HUDEP-2 (cell line): ENCODE results near the gene DNM3.

ENCODE experiments used
- DNase-seq, 76 experiments: peaks; one replicate each; lab custom pipeline; 2025; ENCODE audit not compliant: unreplicated experiment in 76 of 76; lab: John Stamatoyannopoulos, UW

DNM3 gene

GRCh38 chr1:171867236-171867635 lies 25.9 kb downstream of the DNM3 start:
- no peak for DNase-seq

GRCh38 chr1:171868217-171868803 lies 27.0 kb downstream of the DNM3 start:
- DNase-seq: no peak

DNA sequence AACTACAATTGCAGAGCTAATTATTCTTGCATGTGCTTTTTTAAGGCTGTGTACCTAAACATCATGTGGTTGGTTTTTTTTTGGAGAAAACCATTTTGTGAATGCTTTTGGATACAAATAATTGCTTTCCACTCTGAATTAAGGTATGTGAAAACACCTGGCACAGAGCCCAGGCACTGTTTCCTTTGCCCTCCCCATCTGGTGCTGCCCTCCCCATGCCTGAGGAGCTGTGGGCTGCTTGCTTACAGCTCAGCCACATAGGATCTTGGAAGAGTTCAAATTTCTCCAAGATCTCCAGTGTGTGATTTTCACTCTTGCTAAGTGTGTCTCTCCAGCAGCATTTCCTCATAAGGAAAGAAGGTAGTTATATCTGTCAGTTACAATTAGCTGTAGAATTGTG lies 27.8 kb downstream of the DNM3 start:
- DNase-seq: no peak

GRCh38 chr1:171871848-171872247 lies 30.6 kb downstream of the DNM3 start:
- no peak for DNase-seq

- no peak for DNase-seq
Observed at GRCh38 chr1:171872430-171872829, 31.1 kb downstream of the DNM3 start.

DNA sequence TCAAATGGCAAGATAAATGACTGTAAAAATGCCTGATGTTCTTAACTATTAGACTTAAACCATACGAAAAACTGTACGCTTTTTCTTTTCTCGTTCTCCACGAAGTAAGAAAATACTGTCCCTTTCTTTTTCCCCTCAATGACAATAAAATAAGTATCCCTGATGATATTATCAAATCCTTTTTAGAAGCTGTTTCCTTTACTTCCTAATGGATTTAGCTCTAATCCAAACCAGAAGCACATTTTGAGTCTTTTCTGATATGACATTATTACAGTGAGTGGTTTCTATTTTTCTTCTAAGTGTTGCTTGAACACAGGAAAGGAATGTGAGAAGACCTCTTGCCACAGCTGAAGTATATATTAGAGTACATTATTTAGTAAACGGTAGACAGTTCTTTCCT lies 32.4 kb downstream of the DNM3 start:
- no peak for DNase-seq

- no peak for DNase-seq
Observed at GRCh38 chr1:171877701-171878100, 36.4 kb downstream of the DNM3 start.

DNA sequence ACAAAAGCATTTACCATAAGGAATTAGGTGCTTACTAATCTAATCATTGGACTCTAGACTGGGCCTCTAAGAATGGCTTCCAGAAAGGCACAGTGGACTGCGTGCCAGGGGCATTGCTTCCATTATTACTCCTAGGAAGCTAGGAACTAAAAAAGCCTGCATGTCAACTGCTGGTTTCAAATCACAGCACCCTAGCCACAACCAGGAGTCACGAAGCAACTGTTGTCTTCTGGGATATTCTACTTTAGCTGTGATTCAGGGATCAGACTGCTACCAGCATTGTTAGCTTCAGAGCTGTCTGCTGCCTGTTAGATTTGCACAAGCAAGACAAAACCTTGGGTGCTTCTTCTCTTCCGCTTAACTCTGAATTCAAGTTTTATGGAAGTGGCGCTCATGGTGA lies 38.3 kb downstream of the DNM3 start:
- no peak for DNase-seq

- DNase-seq: peak in 10 of 76 experiments; percentile 2 to 29 (median 12)
Observed at GRCh38 chr1:171881442-171881841, 40.1 kb downstream of the DNM3 start.

GRCh38 chr1:171883849-171884248 lies 42.6 kb downstream of the DNM3 start:
- DNase-seq: no peak

DNA sequence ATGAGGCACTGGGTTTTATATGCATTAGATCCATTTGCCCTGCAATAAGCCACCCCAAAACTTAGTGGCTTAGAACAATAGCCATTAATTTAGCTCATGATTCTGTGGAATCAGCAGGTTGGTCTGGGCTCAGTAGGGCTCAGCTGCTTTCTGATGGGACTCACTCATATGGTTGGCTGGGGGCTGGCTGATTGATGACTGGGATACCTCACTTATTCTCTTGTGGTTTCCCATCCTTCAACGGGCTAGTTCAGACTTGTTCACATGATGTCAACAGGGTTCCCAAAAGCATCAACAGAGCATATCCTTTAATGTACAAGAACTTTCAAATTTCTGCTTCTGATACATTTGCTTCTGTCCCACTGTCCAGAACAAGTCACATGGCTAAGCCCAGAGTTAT lies 43.2 kb downstream of the DNM3 start:
- DNase-seq: no peak

DNA sequence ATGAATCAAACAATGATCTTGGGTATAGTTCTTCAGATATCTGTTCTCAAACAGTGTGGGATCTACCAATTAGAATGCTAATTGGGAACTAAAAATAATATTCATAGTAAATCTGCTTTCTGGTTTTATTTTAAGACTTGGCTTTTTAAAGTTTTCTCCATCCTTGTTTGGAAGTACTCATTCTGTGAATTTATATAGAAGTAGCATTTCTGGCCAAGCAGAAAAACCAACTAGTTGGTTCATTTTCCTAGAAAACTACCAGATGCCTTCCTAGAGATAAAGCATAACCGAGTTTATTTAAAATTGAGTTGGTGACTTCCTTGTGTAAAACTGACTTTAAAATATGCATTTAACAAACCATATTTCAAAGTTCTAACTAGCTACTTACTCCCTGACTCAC lies 48.8 kb downstream of the DNM3 start:
- DNase-seq: no peak

- no peak for DNase-seq
Observed at GRCh38 chr1:171896936-171897703, 55.8 kb downstream of the DNM3 start.

DNA sequence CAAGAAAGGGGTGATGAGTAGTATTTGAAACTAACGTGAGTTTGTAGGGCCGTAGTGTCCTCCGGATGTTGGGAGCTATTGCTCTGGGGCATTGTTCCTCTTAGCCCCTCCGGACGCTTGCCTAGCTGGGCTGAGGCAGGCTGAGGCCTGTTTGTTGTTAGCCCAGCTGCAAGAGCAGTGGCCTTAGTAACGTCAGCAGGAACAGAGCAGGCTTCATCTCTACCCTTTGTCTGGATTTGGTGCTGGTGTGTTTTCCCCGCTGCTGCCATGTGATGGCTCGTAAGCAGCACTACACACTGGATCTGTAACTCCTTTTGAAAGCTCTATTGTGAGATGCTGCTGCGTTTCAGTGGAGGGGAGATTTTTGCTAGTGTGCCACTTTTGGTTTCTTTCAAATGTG lies 57.6 kb downstream of the DNM3 start:
- no peak for DNase-seq

DNA sequence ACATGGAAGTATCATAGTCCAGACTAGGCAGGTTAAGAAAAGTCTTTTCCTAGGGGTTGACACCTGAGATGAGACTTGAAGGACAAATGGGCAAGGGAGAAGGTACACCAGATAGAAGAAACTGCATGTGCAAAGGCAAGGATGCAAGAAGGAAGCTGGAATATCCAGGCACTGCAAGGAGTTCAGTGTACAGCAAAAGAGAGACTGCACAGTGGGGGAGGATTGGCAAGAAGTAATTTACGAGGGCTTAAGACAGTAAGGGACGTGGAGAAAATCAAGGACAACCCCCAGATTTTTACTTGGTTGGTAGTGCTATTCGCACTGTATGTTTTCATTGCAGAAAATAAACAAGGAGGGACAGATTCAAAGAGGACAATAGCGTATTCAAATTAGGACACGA lies 58.5 kb downstream of the DNM3 start:
- DNase-seq: no peak

DNA sequence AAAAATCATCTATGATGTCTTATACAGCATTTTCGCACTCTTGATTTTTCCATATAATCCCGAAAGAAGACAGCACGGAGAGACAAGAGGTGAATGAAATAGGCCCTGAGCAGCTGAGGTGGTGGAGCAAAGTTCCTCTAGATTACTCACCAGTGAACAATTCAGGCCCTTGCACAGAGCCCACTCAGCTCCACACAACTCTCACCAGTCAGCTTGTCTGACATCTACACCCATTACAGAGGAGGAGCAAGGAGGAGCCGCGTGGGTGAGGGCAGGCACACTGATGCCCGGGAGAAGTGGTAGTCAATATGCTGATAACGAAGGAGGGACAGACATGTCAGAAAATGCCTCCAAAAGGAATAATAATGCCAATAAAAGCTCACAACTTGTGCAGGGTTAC lies 59.9 kb downstream of the DNM3 start:
- DNase-seq: no peak

GRCh38 chr1:171902527-171902926 lies 61.2 kb downstream of the DNM3 start:
- DNase-seq: no peak

- DNase-seq: no peak
Observed at GRCh38 chr1:171904778-171905450, 63.6 kb downstream of the DNM3 start.

DNA sequence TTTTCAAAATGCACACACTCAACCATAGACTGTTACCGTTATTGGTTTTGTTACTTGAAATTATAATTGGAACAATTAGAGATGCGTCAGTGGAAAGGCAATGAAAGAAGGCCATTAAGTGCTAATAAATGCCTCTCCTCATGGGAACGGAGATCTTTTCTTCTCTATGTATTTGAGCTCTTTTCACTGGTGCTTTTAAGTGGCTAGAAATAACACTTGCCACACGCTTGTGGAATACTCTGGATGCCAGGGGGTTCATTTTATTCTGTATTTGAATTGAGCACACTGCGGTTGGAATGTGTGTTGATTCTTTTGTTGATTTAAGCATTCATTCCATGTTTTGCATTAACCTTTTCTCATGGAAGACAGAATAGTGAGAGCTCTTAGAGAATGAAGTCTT lies 68.4 kb downstream of the DNM3 start:
- DNase-seq: no peak

DNA sequence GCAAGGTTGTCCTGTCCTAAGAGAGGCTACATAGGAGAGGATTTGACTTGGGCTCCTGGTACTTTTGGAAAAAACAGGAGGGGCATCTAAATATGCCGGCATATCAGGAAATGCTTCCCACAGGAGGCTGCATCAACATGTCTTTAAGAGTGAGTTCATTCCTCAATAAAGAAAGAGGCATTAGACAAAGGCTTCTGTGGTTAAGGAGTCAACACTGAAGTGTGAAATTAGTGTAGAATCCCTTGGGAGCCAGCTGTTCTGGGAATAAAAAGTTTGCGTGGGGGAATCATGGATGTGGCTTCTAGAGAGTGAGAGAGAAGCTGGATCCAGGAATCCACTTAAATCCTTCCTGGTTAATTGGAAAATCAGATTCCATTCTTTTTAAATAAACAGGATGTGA lies 69.5 kb downstream of the DNM3 start:
- DNase-seq: no peak

DNA sequence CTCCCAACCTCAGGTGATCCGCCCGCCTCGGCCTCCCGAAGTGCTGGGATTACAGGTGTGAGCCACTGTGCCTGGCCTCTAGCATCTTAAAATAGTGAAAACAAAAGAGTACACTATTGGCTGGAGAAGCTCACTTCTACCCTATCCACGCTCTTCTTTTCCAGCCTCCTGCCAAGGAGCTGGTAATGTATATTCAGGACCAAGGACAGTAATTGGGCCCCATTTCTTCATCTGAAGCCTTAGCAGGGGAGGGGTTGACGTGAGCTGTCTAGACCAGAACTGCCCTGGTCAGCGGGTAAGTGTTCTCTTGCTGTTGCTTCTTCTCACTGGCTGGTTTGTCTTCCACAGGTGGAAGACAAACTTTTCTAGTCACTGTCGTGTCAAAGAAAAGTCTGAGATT lies 70.2 kb downstream of the DNM3 start:
- DNase-seq: no peak

GRCh38 chr1:171912509-171913175 lies 71.3 kb downstream of the DNM3 start:
- DNase-seq: no peak
